Hematopoietic multipotent progenitor cell treated with erythropoietin and hydrocortisone succinate and interleukin-3 and kit ligand, for 15 days (in vitro differentiated cells): Measurements from ENCODE around the gene WDFY1.

Source experiments
- DNase-seq: peaks from one replicate; pipeline ENCODE4 v3.0.0-alpha.2; 2015; ENCODE audit warnings: low spot score

WDFY1 gene

DNA sequence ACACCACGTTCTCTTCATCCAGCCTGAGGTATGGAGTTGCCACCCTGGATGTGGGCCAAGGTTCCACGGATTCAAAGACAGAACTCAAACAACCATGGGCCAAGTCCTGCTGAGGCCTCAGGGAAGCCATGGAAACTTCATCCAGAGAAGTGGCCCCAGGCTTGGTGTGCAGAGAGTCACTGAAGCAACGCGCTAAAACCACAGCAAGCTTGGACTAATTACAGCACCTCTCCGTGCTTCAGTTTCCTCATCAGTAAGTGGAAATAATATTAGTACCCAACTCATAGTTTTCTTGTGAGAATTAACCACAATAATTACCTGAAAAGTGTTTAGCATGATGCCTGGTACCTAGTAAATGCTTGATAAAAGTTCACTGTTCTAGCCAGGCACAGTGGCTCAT, 88.6 kb downstream of the WDFY1 start:
- no peak for DNase-seq

DNA sequence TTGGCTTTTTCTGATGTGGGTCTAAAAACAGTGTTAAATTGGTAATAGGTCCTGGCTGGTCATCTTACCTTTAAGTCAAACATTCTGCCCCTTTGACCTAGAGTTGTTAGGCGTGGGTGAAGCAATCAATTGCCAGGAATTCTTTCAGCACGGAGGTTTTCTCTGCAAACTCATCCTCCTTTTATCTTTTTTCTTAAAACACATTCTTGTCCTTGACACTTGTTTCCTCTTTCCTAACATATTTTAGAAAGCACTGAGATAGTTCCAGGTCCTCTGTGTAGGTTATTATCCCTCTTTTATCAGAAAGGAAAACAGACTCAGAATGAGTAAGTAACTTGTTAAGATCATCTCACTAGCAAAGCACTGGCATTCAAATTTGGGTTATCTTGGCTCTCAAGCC, 89.1 kb downstream of the WDFY1 start:
- DNase-seq: no peak

- DNase-seq: no peak
These were observed 89.7 kb downstream of the WDFY1 start for GRCh38 chr2:223855426-223855825.

DNA sequence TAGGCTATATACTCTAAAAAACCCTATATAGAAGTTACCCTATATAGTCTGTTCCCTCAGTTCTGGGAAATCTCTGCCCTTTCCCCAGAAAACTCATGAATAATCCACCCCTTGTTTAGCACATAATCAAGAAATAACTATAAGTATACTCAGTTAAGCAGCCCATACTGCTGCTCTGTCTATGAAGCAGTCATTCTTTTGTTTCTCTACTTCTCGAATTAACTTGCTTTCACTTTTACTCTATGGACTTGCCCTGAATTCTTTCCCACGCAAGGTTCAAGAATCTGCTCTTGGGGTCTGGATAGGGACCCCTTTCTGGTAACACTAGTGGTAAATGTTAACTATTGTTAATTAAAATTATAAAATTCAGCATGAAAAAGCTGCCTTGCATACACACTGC, 90.4 kb downstream of the WDFY1 start:
- no peak for DNase-seq

DNA sequence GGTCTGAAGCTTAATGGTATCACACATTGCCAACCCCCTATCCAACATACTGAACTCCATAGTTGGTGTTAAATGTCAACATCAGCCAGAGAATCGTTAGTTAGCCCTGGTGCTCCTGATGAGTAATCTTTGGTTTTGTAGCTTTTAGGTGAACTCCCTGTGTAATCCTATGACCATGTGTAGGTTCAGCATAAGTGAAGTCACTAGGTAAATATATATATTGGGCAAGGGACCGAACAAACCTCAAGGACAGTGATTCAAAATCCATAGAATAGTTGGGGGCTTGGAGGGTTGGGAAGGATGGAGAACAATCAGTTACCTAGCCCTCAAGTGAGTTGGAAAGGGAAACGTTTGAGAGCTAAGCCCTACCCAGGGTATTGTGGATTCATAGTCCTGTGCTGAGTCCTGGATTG, 91.7 kb downstream of the WDFY1 start:
- no peak for DNase-seq

DNA sequence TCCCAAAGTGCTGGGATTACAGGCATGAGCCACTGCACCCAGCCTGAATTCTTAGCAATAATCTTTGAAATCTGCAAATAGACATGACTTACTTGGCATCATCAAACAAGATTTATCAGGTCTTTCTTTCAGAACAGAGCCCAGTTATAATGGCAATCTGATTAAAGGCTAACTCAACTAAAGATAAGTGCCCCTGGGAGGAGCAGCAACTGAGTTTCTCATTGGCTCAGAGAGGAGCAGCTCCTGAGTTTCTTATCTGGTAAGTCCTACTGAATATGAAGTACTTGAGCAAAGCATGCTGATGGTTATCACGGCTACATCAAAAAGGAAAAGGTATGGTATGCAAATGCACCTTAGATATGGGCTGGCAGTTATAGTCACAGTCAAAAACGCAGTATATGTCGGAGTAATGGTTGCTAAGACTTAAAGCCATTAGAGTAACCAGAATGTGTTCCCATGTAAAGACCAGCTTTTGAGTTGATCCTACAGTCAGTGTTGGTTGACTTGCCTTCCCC, 92.8 kb downstream of the WDFY1 start:
- DNase-seq: no peak

GRCh38 chr2:223847410-223847809, 97.7 kb downstream of the WDFY1 start:
- DNase-seq: no peak

DNA sequence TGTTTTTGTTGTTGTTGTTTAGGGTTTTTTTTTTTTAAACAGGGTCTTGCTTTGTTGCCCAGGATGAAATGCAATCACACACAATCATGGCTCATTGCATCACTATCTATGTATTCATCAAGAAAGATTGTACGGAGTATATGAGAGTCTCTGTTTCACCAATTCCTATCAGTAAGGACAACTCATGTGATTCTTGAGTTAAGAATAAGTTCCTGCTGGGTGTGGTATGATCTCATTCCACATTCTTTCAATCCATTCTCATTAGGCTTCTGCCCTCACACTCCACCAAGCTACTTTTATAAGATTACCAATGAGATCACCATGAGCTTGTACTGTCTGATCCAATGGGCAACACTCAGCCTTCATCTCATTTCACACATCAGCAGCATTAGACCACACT, 98.6 kb downstream of the WDFY1 start:
- no peak for DNase-seq

DNA sequence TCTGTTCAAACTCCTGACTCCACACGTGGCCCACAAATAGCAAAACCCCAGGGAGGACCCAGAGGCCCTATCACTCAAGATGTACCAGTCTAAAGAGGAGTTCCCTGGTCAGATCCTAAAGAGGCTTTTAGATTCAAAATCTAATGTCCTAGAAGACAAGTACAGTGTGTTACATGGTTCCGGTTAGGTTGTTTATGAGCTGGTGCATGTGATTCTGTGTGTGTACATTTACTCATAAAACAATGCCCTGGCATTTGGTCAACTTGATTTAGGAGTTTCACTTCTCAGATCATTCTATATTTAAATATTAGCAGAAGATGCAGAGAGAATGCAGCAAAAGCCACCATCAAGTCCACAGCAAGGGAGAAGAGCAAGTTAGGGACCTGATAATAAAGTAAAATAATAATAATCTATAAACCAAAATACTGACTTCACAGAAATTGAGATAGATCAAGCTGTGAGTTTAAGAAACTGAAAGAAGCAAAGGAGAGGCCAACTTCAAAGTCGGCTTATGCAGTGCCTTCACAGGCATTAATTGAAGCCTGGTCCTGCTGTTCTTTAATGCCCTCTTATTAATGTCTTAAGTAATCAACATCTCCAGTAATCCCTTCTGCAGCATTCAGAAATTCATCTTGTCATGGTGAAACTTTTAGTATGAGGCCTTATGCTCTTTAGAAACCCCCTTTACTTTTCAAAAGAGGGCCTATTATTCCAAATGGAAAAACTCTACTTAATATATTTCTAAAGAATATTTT, 103.5 kb downstream of the WDFY1 start:
- no peak for DNase-seq

- DNase-seq: peak; percentile 54
These were observed 107.7 kb downstream of the WDFY1 start, which contains the start of gene AP1S3 for GRCh38 chr2:223837287-223838061. TSS of gene AP1S3 (minus strand) at chr2:223837582. CDS start at chr2:223837450, 132 bp downstream.

GRCh38 chr2:223835701-223836532, 109.2 kb downstream of the WDFY1 start:
- DNase-seq: no peak

- DNase-seq: no peak
These were observed 110.7 kb downstream of the WDFY1 start for GRCh38 chr2:223834431-223834830.

- no peak for DNase-seq
These were observed 112.8 kb downstream of the WDFY1 start for GRCh38 chr2:223832241-223832903.

DNA sequence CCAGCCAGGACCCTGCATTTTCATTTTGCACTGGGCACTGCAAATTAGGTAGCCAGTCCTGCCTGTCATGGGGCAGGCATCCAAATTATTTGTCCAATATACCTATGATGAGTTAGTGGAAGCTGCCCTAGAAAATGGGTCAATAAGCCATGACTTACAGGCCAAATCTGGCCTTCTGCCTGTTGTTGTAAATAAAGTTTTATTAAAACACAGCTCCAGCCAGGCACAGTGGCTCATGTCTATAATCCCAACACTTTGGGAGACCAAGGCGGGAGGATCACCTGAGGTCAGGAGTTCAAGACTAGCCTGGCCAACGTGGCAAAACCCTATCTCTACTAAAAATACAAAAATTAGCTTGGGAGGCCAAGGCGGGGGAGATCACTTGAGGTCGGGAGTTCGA, 116.0 kb downstream of the WDFY1 start:
- no peak for DNase-seq

DNA sequence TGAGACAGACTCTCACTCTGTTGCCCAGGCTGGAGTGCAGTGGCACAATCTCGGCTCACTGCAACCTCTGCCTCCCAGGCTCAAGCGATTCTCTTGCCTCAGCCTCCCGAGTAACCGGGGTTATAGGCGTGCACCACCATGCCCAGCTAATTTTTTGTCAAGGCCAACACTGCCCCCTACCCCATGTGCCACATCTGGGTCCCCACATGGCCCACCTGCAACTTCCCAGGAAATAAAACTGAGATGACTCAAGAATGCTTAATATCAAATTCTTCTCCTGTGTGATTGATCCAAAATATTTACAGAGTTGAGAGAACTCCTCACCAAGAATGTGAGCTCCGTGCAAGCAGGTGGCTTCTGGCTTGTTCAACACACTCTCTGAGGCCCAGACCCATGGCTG, 116.8 kb downstream of the WDFY1 start:
- DNase-seq: no peak

GRCh38 chr2:223826995-223827394, 118.1 kb downstream of the WDFY1 start:
- no peak for DNase-seq
